SK-N-SH (cell line): Measurements from ENCODE around the gene LLGL2. TPM values are rescaled to one million over a fixed set of nuclear protein-coding genes. Genes with fewer than 3 reads are reported as not detected.

Experiments used
- CTCF ChIA-PET: fragments of 300-600, 350-600 bp; formaldehyde crosslinking; extraction: SDS; loops from one replicate; lab custom pipeline; 2021; lab: Yijun Ruan, JAX
- POLR2A ChIA-PET: fragments of 350-600 bp; sonication (Branson Sonifier 250); formaldehyde crosslinking; extraction: SDS; loops from one replicate; lab custom pipeline; 2020; ENCODE audit warnings: antibody characterized with exemption, inconsistent platforms; lab: Yijun Ruan, JAX
- DNase-seq: peaks from one replicate; pipeline ENCODE4 v3.0.0; 2012
- H2AFZ ChIP-seq: fragments of 200-600 bp; sonication (generic); 2 replicates; pipeline ENCODE4 v1.8.1; 2016; ENCODE audit warnings: antibody characterized with exemption, mild to moderate bottlenecking, low read depth
- H3F3A ChIP-seq: fragments of 200-600 bp; sonication (generic); replicated peaks from 2 replicates; pipeline ENCODE3; 2016; ENCODE audit warnings: antibody characterized with exemption, mild to moderate bottlenecking; ENCODE audit not compliant: insufficient read depth
- H3K27ac ChIP-seq, 2 experiments: fragments of 200-500 bp in 1 of 2; fragments of 200-600 bp in 1 of 2; sonication (Bioruptor generic) in 1 of 2; sonication (generic), shearing (Covaris generic) in 1 of 2; 2 replicates each; pipeline versions ENCODE4 v1.5.1 to v1.6.1; 2014 to 2016; ENCODE audit warnings: low read depth in 2 of 2, inconsistent platforms in 1 of 2, low read length in 1 of 2, mild to moderate bottlenecking in 1 of 2, mixed read lengths in 1 of 2
- H3K27me3 ChIP-seq: fragments of 200-600 bp; sonication (generic), shearing (Covaris generic); 2 replicates; pipeline ENCODE4 v1.6.1; 2016; ENCODE audit warnings: mixed run types; ENCODE audit not compliant: insufficient read depth
- H3K36me3 ChIP-seq, 2 experiments: fragments of 200-500 bp in 1 of 2; fragments of 200-600 bp in 1 of 2; sonication (Bioruptor generic) in 1 of 2; sonication (generic) in 1 of 2; replicated peaks in 1 of 2; 2 replicates each; pipeline versions ENCODE3 to v1.5.1; 2014 to 2016; ENCODE audit warnings: low read length in 1 of 2, mild to moderate bottlenecking in 1 of 2; ENCODE audit not compliant: insufficient read depth in 2 of 2, control insufficient read depth in 1 of 2
- H3K4me1 ChIP-seq, 2 experiments: fragments of 200-500 bp in 1 of 2; fragments of 200-600 bp in 1 of 2; sonication (Bioruptor generic) in 1 of 2; sonication (generic), shearing (Covaris generic) in 1 of 2; 2 replicates each; pipeline versions ENCODE4 v1.5.1 to v1.6.1; 2014 to 2016; ENCODE audit warnings: low read depth in 1 of 2, low read length in 1 of 2, mixed run types in 1 of 2; ENCODE audit not compliant: insufficient read depth in 2 of 2, control insufficient read depth in 1 of 2
- H3K4me2 ChIP-seq: fragments of 200-600 bp; sonication (generic), shearing (Covaris generic); 2 replicates; pipeline ENCODE4 v1.6.1; 2017; ENCODE audit warnings: mixed run types
- H3K4me3 ChIP-seq, 2 experiments: fragments of 200-500 bp in 1 of 2; fragments of 200-600 bp in 1 of 2; sonication (Bioruptor generic) in 1 of 2; sonication (generic), shearing (Covaris generic) in 1 of 2; 2 replicates each; pipeline versions ENCODE4 v1.5.1 to v1.8.1; 2014 to 2016; ENCODE audit warnings: low read depth in 2 of 2, inconsistent platforms in 1 of 2, low read length in 1 of 2, mild to moderate bottlenecking in 1 of 2, mixed read lengths in 1 of 2, moderate library complexity in 1 of 2
- H3K79me2 ChIP-seq: fragments of 200-600 bp; sonication (generic); 2 replicates; pipeline ENCODE4 v1.8.1; 2017; ENCODE audit warnings: mild to moderate bottlenecking; ENCODE audit not compliant: insufficient read depth
- H3K9ac ChIP-seq: fragments of 200-600 bp; sonication (generic); 2 replicates; pipeline ENCODE4 v1.6.1; 2017; ENCODE audit warnings: mixed run types
- H3K9me2 ChIP-seq: fragments of 200-600 bp; sonication (generic); 2 replicates; pipeline ENCODE4 v1.6.1; 2017; ENCODE audit warnings: mixed run types
- H3K9me3 ChIP-seq: fragments of 200-600 bp; sonication (generic); 2 replicates; pipeline ENCODE4 v1.6.1; 2017; ENCODE audit warnings: mixed run types, mild to moderate bottlenecking, moderate library complexity
- H4K20me1 ChIP-seq: fragments of 200-600 bp; sonication (generic); 2 replicates; pipeline ENCODE4 v1.6.1; 2017; ENCODE audit warnings: mild to moderate bottlenecking, mixed run types; ENCODE audit not compliant: insufficient read depth
- EP300 ChIP-seq, 2 experiments: IDR thresholded peaks; 2 replicates each; pipeline versions ENCODE4 v1.4.0 to v1.6.1; 2012; ENCODE audit warnings: borderline replicate concordance in 1 of 2, low read depth in 1 of 2, low read length in 1 of 2
- FOXM1 ChIP-seq: IDR thresholded peaks from 2 replicates; pipeline ENCODE4 v1.4.0; 2012; ENCODE audit warnings: low read depth, mild to moderate bottlenecking
- GABPA ChIP-seq: IDR thresholded peaks from 2 replicates; pipeline ENCODE4 v1.4.0; 2012; ENCODE audit warnings: low read depth, mild to moderate bottlenecking
- GATA2 ChIP-seq: sonication (generic); formaldehyde crosslinking; IDR thresholded peaks from 2 replicates; pipeline ENCODE4 v1.5.0; 2020; ENCODE audit warnings: mild to moderate bottlenecking, missing genetic modification reagents
- NFIC ChIP-seq: IDR thresholded peaks from 2 replicates; pipeline ENCODE4 v1.4.0; 2012; ENCODE audit warnings: borderline replicate concordance
- NRF1 ChIP-seq: IDR thresholded peaks from 2 replicates; pipeline ENCODE4 v1.6.1; 2012; ENCODE audit warnings: low read depth, mild to moderate bottlenecking, low read length
- SIN3A ChIP-seq: IDR thresholded peaks from 2 replicates; pipeline ENCODE4 v1.6.1; 2012; ENCODE audit warnings: low read depth, mild to moderate bottlenecking, low read length, moderate library complexity, borderline replicate concordance
- TAF1 ChIP-seq: IDR thresholded peaks from 2 replicates; pipeline ENCODE4 v1.6.1; 2012; ENCODE audit warnings: low read depth, mild to moderate bottlenecking, low read length, moderate library complexity, borderline replicate concordance
- TCF12 ChIP-seq: IDR thresholded peaks from 2 replicates; pipeline ENCODE4 v1.4.0; 2012
- TEAD4 ChIP-seq: IDR thresholded peaks from 2 replicates; pipeline ENCODE4 v1.4.0; 2012; ENCODE audit warnings: mild to moderate bottlenecking, borderline replicate concordance; ENCODE audit not compliant: insufficient read depth
- YY1 ChIP-seq: IDR thresholded peaks from 2 replicates; pipeline ENCODE4 v1.4.0; 2012; ENCODE audit warnings: low read depth, mild to moderate bottlenecking
- WGBS: methylation state at CpG from one replicate; pipeline ENCODE4 v1.1.6; 2017; ENCODE audit warnings: low lambda C conversion rate; 5-methylcytosine and 5-hydroxymethylcytosine counted together
- polyA plus RNA-seq, 3 experiments: library from polyadenylated mRNA; depleted of rRNA; stranded (reverse); fragments of >200 nt; gene quantifications; 2 replicates each; pipeline ENCODE4 v1.2.3, GENCODE V29; 2012
- TF ChIP-seq, protein P1 (sequence below): fragments of 150-350 bp; IDR thresholded peaks from 2 replicates; pipeline ENCODE4 v1.6.1; 2017; ENCODE audit warnings: antibody characterized with exemption, low read length, low read depth, borderline replicate concordance
- TF ChIP-seq, protein P2 (sequence below): IDR thresholded peaks from 2 replicates; pipeline ENCODE4 v1.4.0; 2012; ENCODE audit warnings: low read depth, borderline replicate concordance
- TF ChIP-seq, protein P3 (sequence below): IDR thresholded peaks from 2 replicates; pipeline ENCODE4 v1.6.1; 2012; ENCODE audit warnings: mild to moderate bottlenecking, low read depth, low read length, moderate library complexity
- TF ChIP-seq, protein P4 (sequence below): IDR thresholded peaks from 2 replicates; pipeline ENCODE4 v1.4.0; 2012; ENCODE audit warnings: low read depth
- TF ChIP-seq, protein P5 (sequence below): fragments of 150-350 bp; IDR thresholded peaks from 2 replicates; pipeline ENCODE4 v1.6.1; 2016; ENCODE audit warnings: mild to moderate bottlenecking, low read depth, low read length

Gene LLGL2
- polyA plus RNA-seq, 1 of the 3 experiments (the other 2 are of a cell fraction), result 6.7 TPM

DNA sequence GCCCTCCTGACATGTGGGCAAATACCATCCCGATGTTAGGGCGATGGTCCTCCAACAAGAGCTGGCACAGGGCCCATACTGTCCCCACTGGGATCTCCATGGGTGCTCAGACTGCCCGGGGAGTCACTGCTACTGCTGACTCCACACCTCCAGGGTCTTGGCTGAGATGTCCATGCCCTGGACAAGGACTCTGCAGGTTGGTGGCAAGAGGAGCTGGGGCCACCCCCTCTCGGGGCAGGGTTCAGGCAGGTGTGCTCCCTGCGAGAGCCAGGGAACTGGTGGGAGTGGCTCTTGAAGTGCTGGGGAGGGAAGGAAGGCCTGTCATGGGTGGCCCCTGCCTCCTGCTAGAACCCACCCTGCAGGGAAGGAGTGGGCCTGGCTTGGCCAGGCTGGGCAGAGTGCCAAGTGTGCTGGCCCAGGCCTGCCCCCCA is 16.6 kb upstream of the LLGL2 start:
- H4K20me1 ChIP-seq, result peaks cover 40% of the 10 kb centered on the region

More for the DNA sequence above, 16.6 kb upstream of the LLGL2 start:
- no peak overlapping the region for H3K27ac ChIP-seq
- no peak overlapping the region for H3K9ac ChIP-seq
- no peaks in the 10 kb centered on the region for H3K9me2 ChIP-seq
- no peaks in the 10 kb centered on the region for H3K27me3 ChIP-seq
- 100% methylated on average over 2 of the region's 5 CpGs for WGBS
- ChIA-PET CTCF (interaction anchor here (0.7 to 1.2 kb wide), 2 partner anchors 15 to 125 kb away, joined by 4 read pairs; partner anchors contain the start of gene SMIM5), POLR2A (interaction anchor here (1.1 kb wide), 1 partner anchor 8 kb away, joined by 3 read pairs; no protein-coding TSS in a partner anchor)
- peaks cover 0 to 32% of the 10 kb centered on the region in 2 experiments for H3K36me3 ChIP-seq
- no peak overlapping the region for H3K4me2 ChIP-seq
- H2AFZ ChIP-seq, result no peak overlapping the region
- peaks cover 11% of the 10 kb centered on the region; the same call in 1 of the 2 replicates for H3K79me2 ChIP-seq
- TF ChIP-seq SIN3A, result no peak
- no peak for TF ChIP-seq TAF1
- no peak for TF ChIP-seq EP300 (IDR thresholded peaks at IDR 0.05; ENCODE audit: borderline replicate concordance in 1 of 2, low read depth in 1 of 2, low read length in 1 of 2)
- no peak for TF ChIP-seq TEAD4
- TF ChIP-seq FOXM1, result no peak
- no peak for TF ChIP-seq NRF1
- TF ChIP-seq GABPA, result no peak
- TF ChIP-seq, protein P1, sequence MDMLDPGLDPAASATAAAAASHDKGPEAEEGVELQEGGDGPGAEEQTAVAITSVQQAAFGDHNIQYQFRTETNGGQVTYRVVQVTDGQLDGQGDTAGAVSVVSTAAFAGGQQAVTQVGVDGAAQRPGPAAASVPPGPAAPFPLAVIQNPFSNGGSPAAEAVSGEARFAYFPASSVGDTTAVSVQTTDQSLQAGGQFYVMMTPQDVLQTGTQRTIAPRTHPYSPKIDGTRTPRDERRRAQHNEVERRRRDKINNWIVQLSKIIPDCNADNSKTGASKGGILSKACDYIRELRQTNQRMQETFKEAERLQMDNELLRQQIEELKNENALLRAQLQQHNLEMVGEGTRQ, result no peak
- TF ChIP-seq, protein P2, sequence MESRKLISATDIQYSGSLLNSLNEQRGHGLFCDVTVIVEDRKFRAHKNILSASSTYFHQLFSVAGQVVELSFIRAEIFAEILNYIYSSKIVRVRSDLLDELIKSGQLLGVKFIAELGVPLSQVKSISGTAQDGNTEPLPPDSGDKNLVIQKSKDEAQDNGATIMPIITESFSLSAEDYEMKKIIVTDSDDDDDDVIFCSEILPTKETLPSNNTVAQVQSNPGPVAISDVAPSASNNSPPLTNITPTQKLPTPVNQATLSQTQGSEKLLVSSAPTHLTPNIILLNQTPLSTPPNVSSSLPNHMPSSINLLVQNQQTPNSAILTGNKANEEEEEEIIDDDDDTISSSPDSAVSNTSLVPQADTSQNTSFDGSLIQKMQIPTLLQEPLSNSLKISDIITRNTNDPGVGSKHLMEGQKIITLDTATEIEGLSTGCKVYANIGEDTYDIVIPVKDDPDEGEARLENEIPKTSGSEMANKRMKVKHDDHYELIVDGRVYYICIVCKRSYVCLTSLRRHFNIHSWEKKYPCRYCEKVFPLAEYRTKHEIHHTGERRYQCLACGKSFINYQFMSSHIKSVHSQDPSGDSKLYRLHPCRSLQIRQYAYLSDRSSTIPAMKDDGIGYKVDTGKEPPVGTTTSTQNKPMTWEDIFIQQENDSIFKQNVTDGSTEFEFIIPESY, result no peak
- TF ChIP-seq, protein P3, sequence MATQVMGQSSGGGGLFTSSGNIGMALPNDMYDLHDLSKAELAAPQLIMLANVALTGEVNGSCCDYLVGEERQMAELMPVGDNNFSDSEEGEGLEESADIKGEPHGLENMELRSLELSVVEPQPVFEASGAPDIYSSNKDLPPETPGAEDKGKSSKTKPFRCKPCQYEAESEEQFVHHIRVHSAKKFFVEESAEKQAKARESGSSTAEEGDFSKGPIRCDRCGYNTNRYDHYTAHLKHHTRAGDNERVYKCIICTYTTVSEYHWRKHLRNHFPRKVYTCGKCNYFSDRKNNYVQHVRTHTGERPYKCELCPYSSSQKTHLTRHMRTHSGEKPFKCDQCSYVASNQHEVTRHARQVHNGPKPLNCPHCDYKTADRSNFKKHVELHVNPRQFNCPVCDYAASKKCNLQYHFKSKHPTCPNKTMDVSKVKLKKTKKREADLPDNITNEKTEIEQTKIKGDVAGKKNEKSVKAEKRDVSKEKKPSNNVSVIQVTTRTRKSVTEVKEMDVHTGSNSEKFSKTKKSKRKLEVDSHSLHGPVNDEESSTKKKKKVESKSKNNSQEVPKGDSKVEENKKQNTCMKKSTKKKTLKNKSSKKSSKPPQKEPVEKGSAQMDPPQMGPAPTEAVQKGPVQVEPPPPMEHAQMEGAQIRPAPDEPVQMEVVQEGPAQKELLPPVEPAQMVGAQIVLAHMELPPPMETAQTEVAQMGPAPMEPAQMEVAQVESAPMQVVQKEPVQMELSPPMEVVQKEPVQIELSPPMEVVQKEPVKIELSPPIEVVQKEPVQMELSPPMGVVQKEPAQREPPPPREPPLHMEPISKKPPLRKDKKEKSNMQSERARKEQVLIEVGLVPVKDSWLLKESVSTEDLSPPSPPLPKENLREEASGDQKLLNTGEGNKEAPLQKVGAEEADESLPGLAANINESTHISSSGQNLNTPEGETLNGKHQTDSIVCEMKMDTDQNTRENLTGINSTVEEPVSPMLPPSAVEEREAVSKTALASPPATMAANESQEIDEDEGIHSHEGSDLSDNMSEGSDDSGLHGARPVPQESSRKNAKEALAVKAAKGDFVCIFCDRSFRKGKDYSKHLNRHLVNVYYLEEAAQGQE, result no peak
- no peak for TF ChIP-seq NFIC
- TF ChIP-seq, protein P4, sequence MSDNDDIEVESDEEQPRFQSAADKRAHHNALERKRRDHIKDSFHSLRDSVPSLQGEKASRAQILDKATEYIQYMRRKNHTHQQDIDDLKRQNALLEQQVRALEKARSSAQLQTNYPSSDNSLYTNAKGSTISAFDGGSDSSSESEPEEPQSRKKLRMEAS, result no peak
- TF ChIP-seq, protein P5, sequence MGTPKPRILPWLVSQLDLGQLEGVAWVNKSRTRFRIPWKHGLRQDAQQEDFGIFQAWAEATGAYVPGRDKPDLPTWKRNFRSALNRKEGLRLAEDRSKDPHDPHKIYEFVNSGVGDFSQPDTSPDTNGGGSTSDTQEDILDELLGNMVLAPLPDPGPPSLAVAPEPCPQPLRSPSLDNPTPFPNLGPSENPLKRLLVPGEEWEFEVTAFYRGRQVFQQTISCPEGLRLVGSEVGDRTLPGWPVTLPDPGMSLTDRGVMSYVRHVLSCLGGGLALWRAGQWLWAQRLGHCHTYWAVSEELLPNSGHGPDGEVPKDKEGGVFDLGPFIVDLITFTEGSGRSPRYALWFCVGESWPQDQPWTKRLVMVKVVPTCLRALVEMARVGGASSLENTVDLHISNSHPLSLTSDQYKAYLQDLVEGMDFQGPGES, result no peak
- no peak for TF ChIP-seq TCF12
- no peak for TF ChIP-seq GATA2 (CRISPR knock-in tag)
- no peak for TF ChIP-seq YY1
- peaks cover 6 to 20% of the 10 kb centered on the region in 2 experiments; a peak in 1 of 4 replicates for H3K4me1 ChIP-seq
- no peaks in the 10 kb centered on the region for H3F3A ChIP-seq
- no peaks in the 10 kb centered on the region for H3K9me3 ChIP-seq
- H3K4me3 ChIP-seq, result no peak overlapping the region
- no peak for DNase-seq
